ENCODE results near the gene BCKDK.

The BCKDK gene

DNA sequence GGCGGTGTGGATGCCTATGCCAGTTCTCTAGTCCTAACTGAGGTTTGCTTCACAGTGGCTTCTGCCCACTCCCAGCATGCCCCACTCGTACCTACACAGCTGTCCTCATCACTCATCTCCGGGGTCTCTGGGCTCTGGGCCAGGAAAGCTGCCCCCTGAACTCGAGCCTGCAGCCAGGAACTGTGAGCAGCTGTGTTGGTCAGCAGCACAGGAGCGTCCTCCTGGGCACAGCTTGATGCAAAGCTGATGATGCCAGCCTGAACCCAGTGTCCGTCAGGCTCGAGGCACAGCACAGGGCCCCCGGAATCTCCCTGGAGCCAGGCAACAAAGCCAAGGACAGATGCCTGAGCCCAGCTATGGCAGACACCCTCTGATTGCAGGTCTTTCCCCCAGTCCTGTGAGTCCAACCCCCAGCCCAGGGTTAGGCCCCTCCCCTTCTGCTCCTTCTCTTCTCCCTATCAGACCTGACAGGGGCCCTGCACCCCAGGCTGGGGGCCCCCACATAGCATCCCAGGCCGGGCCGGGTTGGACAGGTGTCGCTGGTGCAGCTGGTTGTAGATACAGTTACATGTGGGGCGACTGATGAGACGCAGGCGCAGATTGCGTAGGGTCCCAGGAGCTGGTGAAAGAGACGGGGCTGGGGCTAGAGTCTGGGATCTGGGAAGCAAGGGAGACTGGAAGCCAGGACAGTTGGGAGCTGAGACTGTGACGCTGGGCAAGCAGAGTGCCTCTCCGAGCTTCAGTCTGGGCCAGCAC lies 22.1 kb upstream of the BCKDK start:
- Histone ChIP-seq H3K27me3 (ENCODE audit: insufficient read depth, poor library complexity, severe bottlenecking) (no peaks in the 10 kb centered on the region), H3K27ac (replicated peaks) (no peak overlapping the region), H3K4me3 (replicated peaks; ENCODE audit: insufficient read depth, low read length) (no peak overlapping the region)
- no peak for DNase-seq (ENCODE audit: low read depth in 1 of 2, low spot score in 1 of 2)
- TF ChIP-seq POLR2AphosphoS5 (IDR thresholded peaks at IDR 0.05; ENCODE audit: low read depth): no peak
- no peak for TF ChIP-seq CTCF (IDR thresholded peaks at IDR 0.05; ENCODE audit: insufficient read depth, low read length)
- no peak for TF ChIP-seq SPI1 (IDR thresholded peaks at IDR 0.05; ENCODE audit: borderline replicate concordance, low read depth)
- no peak for TF ChIP-seq REST (IDR thresholded peaks at IDR 0.05; ENCODE audit: insufficient replicate concordance, low read depth)
- TF ChIP-seq GABPA (IDR thresholded peaks at IDR 0.05; ENCODE audit: low read depth): no peak

DNA sequence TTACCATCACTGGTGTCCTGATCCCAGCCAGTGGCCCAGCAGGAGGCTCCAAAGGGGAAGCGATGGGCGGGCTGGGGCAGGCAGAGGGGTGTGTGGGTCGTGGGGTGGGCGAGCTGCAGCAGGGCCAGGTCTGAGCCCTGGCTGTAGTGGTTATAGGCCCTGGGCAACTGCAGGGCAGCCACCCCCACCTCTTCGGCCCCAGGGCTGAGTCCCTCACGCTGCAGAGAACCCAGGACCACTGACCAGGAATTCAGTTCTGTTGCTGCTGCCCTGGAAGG lies 21.6 kb upstream of the BCKDK start:
- no peak overlapping the region for H3K27ac ChIP-seq (replicated peaks)
- H3K4me3 ChIP-seq (replicated peaks; ENCODE audit: insufficient read depth, low read length): no peak overlapping the region
- H3K27me3 ChIP-seq (ENCODE audit: insufficient read depth, poor library complexity, severe bottlenecking): no peaks in the 10 kb centered on the region
- no peak for DNase-seq (ENCODE audit: low read depth in 1 of 2, low spot score in 1 of 2)
- no peak for TF ChIP-seq POLR2AphosphoS5 (IDR thresholded peaks at IDR 0.05; ENCODE audit: low read depth)
- no peak for TF ChIP-seq SPI1 (IDR thresholded peaks at IDR 0.05; ENCODE audit: borderline replicate concordance, low read depth)
- no peak for TF ChIP-seq REST (IDR thresholded peaks at IDR 0.05; ENCODE audit: insufficient replicate concordance, low read depth)
- TF ChIP-seq CTCF (IDR thresholded peaks at IDR 0.05; ENCODE audit: insufficient read depth, low read length): no peak
- TF ChIP-seq GABPA (IDR thresholded peaks at IDR 0.05; ENCODE audit: low read depth): no peak

GRCh38 chr16:31087481-31087880 lies 20.7 kb upstream of the BCKDK start:
- no peak for DNase-seq (ENCODE audit: low read depth in 1 of 2, low spot score in 1 of 2)
- Histone ChIP-seq H3K27me3 (ENCODE audit: insufficient read depth, poor library complexity, severe bottlenecking) (no peaks in the 10 kb centered on the region), H3K4me3 (replicated peaks; ENCODE audit: insufficient read depth, low read length) (no peak overlapping the region), H3K27ac (replicated peaks) (no peak overlapping the region)
- TF ChIP-seq REST (IDR thresholded peaks at IDR 0.05; ENCODE audit: insufficient replicate concordance, low read depth) (no peak), SPI1 (IDR thresholded peaks at IDR 0.05; ENCODE audit: borderline replicate concordance, low read depth) (no peak)

Data from HL-60 (cell line).